Activated naive CD8-positive, alpha-beta T cell treated with anti-CD3 and anti-CD28 coated beads, Interleukin-2, amount 50 U/mL, for 24 hours (primary cell): Measurements from ENCODE around the gene IDH3G.

Experiments
- ATAC-seq: fragments of 150-1000 bp; cut with Tn5 transposase; one replicate; pipeline ENCODE4 v1.10.0; 2021
- DNase-seq: peaks from one replicate; pipeline ENCODE4 v3.0.0; 2021
- H3K27ac Mint-ChIP-seq: one replicate; pipeline ENCODE4 v1.8.0; 2021; ENCODE audit warnings: mild to moderate bottlenecking, mixed read lengths
- H3K27me3 Mint-ChIP-seq: one replicate; pipeline ENCODE4 v1.8.0; 2021; ENCODE audit warnings: mixed read lengths
- H3K36me3 Mint-ChIP-seq: one replicate; pipeline ENCODE4 v1.8.0; 2021; ENCODE audit warnings: low read depth, mixed read lengths
- H3K4me1 Mint-ChIP-seq: one replicate; pipeline ENCODE4 v1.8.0; 2021; ENCODE audit warnings: mixed read lengths
- H3K4me3 Mint-ChIP-seq: one replicate; pipeline ENCODE4 v1.8.0; 2021; ENCODE audit warnings: mild to moderate bottlenecking, moderate library complexity, mixed read lengths
- H3K9me3 Mint-ChIP-seq: one replicate; pipeline ENCODE4 v1.8.0; 2021; ENCODE audit warnings: mixed read lengths

IDH3G gene

DNA sequence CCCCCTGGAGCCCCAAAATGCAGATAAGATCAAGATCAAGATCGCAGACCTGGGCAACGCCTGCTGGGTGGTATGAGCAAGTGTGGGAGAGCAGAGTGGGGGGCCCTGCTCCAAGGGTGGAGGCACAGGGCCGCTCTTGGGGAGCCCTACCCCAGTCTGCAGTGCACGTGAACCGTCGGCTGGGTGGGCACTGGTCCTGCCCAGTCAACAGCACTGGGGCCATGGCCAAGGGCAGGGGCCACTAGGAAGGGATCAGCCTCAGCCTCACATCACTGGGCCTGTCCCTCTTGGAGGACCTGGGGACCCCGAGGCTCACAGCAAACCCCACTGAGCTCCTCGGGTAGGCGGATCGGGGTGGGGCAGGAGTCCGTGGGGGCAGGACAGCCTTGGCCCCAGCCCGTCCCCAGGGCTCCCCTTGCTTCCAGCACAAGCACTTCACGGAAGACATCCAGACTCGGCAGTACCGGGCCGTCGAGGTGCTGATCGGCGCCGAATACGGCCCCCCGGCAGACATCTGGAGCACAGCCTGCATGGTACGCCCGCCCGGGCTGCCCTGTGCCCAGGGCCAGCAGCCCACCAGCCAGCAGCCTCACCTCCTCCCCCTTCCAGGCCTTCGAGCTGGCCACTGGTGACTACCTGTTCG, 9.7 kb downstream of the IDH3G start:
- H3K4me1 Mint-ChIP-seq: no peaks in the 10 kb centered on the region
- H3K27ac Mint-ChIP-seq: no peak overlapping the region

GRCh38 chrX:153783378-153784013, 10.7 kb downstream of the IDH3G start:
- Mint-ChIP-seq H3K9me3 (no peaks in the 10 kb centered on the region), H3K4me1 (no peaks in the 10 kb centered on the region), H3K27ac (no peak overlapping the region), H3K4me3 (no peak overlapping the region), H3K36me3 (no peaks in the 10 kb centered on the region), H3K27me3 (peaks cover 4% of the 10 kb centered on the region)
- ATAC-seq (no peak), DNase-seq (no peak)

More for the DNA sequence above, 9.7 kb downstream of the IDH3G start:
- no peaks in the 10 kb centered on the region for H3K36me3 Mint-ChIP-seq
- peaks cover 4% of the 10 kb centered on the region for H3K27me3 Mint-ChIP-seq
- ATAC-seq: no peak
- H3K4me3 Mint-ChIP-seq: no peak overlapping the region
- no peak for DNase-seq
- H3K9me3 Mint-ChIP-seq: no peaks in the 10 kb centered on the region

- Mint-ChIP-seq H3K4me3 (no peak overlapping the region), H3K27ac (no peak overlapping the region), H3K9me3 (no peaks in the 10 kb centered on the region), H3K36me3 (no peaks in the 10 kb centered on the region), H3K27me3 (peaks cover 4% of the 10 kb centered on the region), H3K4me1 (no peaks in the 10 kb centered on the region)
- DNase-seq (no peak), ATAC-seq (no peak)
Observed at GRCh38 chrX:153782871-153783270, 11.3 kb downstream of the IDH3G start.

DNA sequence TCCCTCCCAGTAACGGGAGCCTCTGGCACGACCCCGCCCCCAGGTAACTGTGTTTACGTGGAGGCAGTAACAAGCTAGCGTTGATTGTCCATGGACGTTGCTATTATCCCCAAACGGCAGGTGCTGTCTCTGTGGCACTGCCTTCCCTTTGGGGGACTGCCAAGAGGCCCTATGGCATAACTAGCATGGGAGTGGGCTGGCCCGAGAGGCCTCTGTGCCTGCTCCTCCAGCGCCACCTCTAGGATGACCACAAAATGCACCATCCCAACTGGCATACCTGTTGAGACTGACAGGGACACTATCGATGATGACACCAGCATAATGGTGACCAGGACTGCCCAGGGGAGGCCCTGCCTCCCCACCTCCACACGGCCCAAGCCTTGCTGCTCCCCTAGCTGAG, 11.9 kb downstream of the IDH3G start:
- Mint-ChIP-seq H3K4me3 (no peak overlapping the region), H3K27me3 (peaks cover 4% of the 10 kb centered on the region), H3K27ac (no peak overlapping the region), H3K36me3 (no peaks in the 10 kb centered on the region), H3K4me1 (no peaks in the 10 kb centered on the region), H3K9me3 (no peaks in the 10 kb centered on the region)
- no peak for DNase-seq
- no peak for ATAC-seq

DNA sequence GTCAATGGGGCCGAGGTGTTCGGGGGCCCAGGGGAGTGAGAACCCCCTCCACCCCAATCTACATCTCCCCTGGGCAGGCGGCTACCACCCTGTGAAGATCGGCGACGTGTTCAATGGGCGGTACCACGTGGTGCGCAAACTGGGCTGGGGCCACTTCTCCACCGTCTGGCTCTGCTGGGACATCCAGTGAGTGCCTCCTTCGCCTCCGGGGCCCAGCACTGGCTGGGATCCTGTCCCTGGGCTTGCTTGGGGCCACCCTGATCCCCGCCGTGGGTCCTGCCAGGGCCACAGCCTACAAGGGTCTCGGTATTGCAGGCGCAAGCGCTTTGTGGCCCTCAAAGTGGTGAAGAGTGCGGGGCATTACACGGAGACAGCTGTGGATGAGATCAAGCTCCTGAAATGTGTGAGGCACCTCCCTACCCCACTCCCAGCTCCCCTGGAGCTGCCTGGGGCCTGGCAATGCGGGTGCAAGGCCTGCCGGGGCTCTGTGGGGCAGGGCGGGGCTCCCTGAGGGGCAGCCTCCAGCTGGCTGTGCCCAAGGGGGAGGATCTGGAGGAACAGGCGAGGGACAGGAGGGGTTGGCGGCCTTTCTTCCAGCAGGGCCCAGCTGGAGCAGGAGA, 12.6 kb downstream of the IDH3G start:
- Mint-ChIP-seq H3K36me3 (no peaks in the 10 kb centered on the region), H3K4me3 (no peak overlapping the region), H3K27ac (no peak overlapping the region), H3K9me3 (no peaks in the 10 kb centered on the region), H3K4me1 (no peaks in the 10 kb centered on the region), H3K27me3 (peaks cover 4% of the 10 kb centered on the region)
- DNase-seq (no peak), ATAC-seq (no peak)

DNA sequence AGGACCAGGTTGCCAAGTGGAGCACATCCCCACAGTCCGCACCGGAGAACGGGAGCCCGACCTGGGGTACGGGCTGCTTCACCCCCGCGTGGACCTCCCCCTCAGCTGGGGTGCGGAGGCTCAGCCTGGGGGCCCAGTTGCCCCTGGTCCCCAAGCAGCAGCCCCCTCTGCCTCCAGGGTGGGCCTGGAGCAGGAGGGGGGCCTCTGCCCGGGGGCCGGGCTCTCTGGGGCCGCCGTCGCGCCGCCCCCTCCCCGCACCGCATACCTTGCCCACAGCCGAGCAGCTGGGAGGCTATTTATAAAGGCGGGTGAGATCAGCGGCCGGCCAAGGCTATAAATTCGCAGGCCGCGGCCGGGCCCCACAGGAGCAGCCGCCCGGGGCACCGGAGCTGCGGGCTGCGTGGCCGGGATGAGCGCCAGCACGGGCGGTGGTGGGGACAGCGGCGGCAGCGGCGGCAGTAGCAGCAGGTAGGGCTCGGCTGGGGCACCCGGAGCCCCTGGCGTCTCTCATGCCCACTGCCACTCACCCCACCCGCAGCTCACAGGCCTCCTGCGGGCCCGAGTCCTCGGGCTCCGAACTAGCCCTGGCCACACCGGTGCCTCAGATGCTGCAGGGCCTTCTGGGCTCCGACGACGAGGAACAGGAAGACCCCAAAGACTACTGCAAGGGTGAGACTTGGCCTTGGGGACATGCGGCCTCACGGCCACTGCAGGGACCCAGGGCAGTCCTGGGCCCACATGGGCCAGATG, 13.3 kb downstream of the IDH3G start, which contains the start of gene SRPK3:
Gene SRPK3 (plus strand): TSS at position 364 of the 750 bp plus-strand sequence. CDS start 46 bp downstream, at position 410.
- Mint-ChIP-seq H3K4me1 (no peaks in the 10 kb centered on the region), H3K9me3 (no peaks in the 10 kb centered on the region), H3K27ac (no peak within 1 kb of the TSS), H3K4me3 (no peak within 1 kb of the TSS), H3K36me3 (no peaks in the 10 kb centered on the region), H3K27me3 (peaks cover 4% of the 10 kb centered on the region)
- ATAC-seq (no peak), DNase-seq (no peak)

DNA sequence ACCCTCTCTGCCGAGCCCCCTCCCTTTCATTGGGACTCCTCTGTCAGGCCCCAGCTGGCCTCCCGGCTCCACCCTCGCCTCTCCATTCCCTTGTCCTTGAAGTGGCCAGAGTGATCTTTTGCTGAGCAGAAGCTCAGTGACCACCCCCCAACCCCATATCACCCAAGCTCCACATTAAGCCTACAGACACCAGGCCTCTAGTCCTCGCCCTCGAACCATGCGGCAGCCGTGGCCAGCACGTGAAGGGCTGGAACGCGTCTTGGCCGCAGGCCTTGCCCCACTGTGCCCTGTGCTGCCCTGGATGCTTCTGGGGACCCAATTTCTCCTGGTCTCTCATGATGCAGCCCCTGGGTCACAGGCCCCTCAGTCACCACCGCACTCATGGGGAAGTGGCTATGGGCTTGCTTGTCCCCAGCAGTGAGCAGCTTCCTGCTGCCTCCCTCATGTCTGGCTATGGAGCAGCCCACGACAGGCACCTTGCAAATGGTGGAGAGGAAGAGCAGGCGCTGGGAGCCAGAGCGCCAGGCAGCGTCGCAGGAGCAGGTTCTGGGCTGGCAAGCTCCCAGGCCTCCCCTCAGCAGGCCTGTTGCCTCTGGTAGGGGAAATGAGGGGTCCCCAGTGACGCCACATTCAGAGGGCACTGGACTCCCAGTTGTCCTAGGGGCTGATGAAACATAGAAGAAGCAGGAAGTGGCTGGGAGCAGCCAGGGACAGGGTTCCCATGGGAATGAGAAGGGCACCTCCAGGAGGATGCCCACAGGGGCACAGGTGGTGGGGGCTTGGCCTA, 14.1 kb downstream of the IDH3G start:
- no peak for DNase-seq
- Mint-ChIP-seq H3K9me3 (no peaks in the 10 kb centered on the region), H3K4me3 (no peak overlapping the region), H3K4me1 (no peaks in the 10 kb centered on the region), H3K27ac (no peak overlapping the region), H3K36me3 (no peaks in the 10 kb centered on the region), H3K27me3 (peaks cover 4% of the 10 kb centered on the region)
- ATAC-seq: no peak

DNA sequence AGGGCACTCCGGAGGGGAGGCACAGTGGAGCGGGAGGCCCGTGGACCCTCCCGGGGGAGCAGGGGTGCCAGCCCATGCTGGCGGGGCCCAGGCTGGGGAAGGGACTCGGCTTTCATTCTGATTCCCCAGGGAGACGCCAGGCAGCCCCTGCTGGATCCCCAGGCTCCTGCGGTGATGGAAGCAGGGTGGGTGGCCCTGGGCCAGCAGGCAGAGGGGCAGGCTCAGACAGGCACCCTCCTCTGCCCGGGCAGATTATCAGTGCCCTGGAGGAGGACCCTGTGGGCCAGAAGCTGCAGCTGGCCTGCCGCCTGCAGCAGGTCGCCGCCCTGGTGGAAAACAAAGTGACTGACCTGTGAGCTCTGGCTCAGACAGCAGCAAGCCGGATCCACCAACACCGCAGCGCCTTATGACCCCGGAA, 15.5 kb downstream of the IDH3G start:
- Mint-ChIP-seq H3K36me3 (no peaks in the 10 kb centered on the region), H3K27ac (no peak overlapping the region), H3K27me3 (peaks cover 4% of the 10 kb centered on the region), H3K4me1 (no peaks in the 10 kb centered on the region), H3K4me3 (no peak overlapping the region), H3K9me3 (no peaks in the 10 kb centered on the region)
- ATAC-seq: no peak
- DNase-seq: no peak

DNA sequence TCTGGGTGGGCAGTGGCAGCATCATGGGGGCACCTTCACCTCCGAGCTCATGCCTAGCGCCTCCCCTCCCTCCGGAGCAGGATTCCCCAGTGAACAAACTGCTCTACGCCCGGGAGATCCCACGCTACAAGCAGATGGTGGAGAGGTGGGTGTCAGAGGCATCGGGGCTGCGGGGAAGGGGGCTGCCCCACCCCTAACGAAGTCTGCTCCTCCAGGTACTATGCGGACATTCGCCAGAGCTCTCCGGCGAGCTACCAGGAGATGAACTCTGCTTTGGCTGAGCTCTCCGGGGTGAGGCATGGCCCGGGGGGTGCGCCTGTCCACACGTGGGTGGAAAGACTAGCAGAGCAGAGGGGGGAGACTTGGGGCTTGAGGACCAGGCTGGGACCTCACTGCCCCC, 16.0 kb downstream of the IDH3G start:
- ATAC-seq (no peak), DNase-seq (no peak)
- no peak overlapping the region for H3K4me3 Mint-ChIP-seq
- H3K36me3 Mint-ChIP-seq: no peaks in the 10 kb centered on the region
- no peak overlapping the region for H3K27ac Mint-ChIP-seq
- no peaks in the 10 kb centered on the region for H3K9me3 Mint-ChIP-seq
- H3K4me1 Mint-ChIP-seq: no peaks in the 10 kb centered on the region
- H3K27me3 Mint-ChIP-seq: peaks cover 4% of the 10 kb centered on the region

DNA sequence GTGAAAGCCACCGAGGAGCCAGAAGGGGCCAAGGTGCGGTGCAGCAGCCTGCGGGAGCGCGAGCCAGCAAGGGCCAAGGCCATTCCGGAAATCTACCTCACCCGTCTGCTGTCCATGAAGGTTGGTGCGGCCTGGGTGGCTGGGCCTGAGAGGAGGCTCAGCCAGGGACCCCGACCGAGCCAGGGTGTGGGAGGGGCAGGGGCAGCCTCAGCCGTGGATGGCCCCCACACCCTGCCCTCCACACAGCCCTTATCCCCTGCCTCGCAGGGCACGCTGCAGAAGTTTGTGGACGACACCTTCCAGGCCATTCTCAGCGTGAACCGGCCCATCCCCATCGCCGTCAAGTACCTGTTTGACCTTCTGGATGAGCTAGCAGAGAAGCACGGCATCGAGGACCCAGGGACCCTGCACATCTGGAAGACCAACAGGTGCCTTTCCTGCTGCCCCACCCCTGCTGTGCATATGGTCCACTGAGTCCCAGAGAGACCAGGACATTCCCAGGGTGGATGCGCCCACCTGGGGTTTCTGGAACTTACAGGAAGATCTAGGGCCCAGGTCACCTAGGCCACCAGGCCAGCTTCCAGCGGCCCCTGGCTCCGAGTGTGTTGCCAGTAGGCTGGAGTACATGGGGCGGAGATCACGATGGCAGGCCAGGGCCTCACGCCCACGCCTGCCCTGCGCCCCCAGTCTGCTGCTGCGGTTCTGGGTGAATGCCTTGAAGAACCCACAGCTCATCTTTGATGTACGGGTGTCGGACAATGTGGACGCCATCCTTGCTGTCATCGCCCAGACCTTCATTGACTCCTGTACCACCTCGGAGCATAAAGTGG, 16.7 kb downstream of the IDH3G start:
- Mint-ChIP-seq H3K36me3 (no peaks in the 10 kb centered on the region), H3K27ac (no peak overlapping the region), H3K4me3 (no peak overlapping the region), H3K27me3 (peaks cover 4% of the 10 kb centered on the region), H3K4me1 (no peaks in the 10 kb centered on the region), H3K9me3 (no peaks in the 10 kb centered on the region)
- DNase-seq (no peak), ATAC-seq (no peak)

DNA sequence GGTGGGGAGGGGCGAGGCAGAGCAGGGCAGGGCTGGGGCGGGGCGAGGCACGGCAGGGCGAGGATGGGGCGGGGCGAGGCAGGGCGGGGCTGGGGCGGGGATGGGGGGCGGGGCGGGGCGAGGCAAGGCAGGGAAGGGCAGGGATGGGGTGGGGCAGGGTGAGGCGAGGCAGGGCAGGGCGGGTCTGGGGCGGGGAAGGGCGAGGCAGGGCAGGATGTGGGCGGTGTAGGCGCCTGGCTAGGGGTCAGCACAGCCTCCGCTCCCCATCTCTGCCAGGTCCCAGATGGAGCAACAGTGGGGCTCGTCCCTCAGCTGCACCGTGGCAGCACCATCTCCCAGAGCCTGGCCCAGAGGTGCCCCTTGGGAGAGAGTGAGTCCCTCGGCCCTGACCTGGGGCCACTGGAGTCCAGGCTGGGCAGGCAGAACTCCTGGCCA, 17.5 kb downstream of the IDH3G start:
- H3K4me1 Mint-ChIP-seq: no peaks in the 10 kb centered on the region
- no peak for ATAC-seq
- peaks cover 4% of the 10 kb centered on the region for H3K27me3 Mint-ChIP-seq
- H3K9me3 Mint-ChIP-seq: no peaks in the 10 kb centered on the region
- H3K27ac Mint-ChIP-seq: no peak overlapping the region
- no peak overlapping the region for H3K4me3 Mint-ChIP-seq
- H3K36me3 Mint-ChIP-seq: no peaks in the 10 kb centered on the region
- DNase-seq: no peak

- no peak for ATAC-seq
- H3K4me1 Mint-ChIP-seq: no peaks in the 10 kb centered on the region
Observed at GRCh38 chrX:153776120-153776599, 18.0 kb downstream of the IDH3G start.

GRCh38 chrX:153775293-153776119, 18.7 kb downstream of the IDH3G start:
- Mint-ChIP-seq H3K27ac (no peak overlapping the region), H3K36me3 (no peaks in the 10 kb centered on the region), H3K4me3 (no peak overlapping the region), H3K9me3 (no peaks in the 10 kb centered on the region), H3K27me3 (peaks cover 4% of the 10 kb centered on the region), H3K4me1 (no peaks in the 10 kb centered on the region)
- DNase-seq (no peak), ATAC-seq (no peak)

More at GRCh38 chrX:153776120-153776599, 18.0 kb downstream of the IDH3G start:
- no peak for DNase-seq
- Mint-ChIP-seq H3K36me3 (no peaks in the 10 kb centered on the region), H3K27ac (no peak overlapping the region), H3K4me3 (no peak overlapping the region), H3K27me3 (peaks cover 4% of the 10 kb centered on the region), H3K9me3 (no peaks in the 10 kb centered on the region)
